ENCODE measurements around the gene PHRF1. TPM values are rescaled to one million over a fixed set of nuclear protein-coding genes. Genes with fewer than 3 reads are reported as not detected.
"Not testable (repeated sequence)": the region's sequence is repeated elsewhere in the genome, so short reads cannot be mapped to it uniquely, and the experiment has no call there.

The PHRF1 gene
- polyA plus RNA-seq, 1 donor from 2014 or later, result 15.4 TPM

DNA sequence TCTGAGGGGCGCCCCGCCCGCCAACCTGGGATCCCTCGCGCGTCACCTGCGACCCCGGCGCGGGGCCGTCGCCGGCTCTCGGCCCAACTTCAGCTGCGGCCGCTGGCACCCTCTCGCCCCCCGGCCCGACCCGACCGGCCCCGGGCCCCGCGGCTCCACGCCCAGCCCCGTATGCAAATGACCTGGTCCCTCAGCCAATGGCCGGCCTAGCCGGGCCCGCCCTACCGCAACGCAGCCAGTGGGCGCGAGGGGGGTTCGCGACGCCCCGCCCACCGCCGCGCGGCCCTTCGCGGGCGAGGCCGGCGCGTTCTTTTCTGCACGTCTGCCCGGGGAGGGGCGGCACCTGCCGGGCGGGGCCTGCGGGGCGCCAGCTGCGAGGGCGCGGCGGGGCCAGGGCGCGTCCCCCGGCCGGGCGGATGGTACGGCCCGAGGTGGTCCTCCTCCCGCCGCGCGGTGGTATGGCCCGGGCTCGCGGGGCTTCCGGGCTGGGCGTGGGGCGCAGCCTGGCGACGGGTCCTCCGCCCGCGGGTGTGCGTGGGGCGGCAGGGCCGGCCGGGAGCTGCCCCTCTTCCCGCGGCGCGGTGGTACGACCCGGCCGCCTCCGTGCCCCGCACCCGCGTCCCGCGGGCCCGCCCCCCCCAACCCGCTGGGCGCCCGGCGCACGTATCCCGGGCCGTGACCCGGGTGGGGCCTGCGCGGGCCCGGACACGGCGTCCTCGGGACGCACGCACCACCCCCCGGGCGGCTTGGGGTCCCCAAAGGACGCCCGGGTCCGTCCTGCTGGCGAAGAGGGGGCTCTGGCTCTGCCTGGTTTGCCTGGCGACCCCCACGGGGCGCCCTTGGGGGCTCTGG lies 7.7 kb upstream of the PHRF1 start:
- Mint-ChIP-seq H3K4me3 (peak overlapping the region; percentile 65 to 93 (median 85)), H3K27ac (peak overlapping the region in 2 of 3 donors; percentile 63 to 81)

DNA sequence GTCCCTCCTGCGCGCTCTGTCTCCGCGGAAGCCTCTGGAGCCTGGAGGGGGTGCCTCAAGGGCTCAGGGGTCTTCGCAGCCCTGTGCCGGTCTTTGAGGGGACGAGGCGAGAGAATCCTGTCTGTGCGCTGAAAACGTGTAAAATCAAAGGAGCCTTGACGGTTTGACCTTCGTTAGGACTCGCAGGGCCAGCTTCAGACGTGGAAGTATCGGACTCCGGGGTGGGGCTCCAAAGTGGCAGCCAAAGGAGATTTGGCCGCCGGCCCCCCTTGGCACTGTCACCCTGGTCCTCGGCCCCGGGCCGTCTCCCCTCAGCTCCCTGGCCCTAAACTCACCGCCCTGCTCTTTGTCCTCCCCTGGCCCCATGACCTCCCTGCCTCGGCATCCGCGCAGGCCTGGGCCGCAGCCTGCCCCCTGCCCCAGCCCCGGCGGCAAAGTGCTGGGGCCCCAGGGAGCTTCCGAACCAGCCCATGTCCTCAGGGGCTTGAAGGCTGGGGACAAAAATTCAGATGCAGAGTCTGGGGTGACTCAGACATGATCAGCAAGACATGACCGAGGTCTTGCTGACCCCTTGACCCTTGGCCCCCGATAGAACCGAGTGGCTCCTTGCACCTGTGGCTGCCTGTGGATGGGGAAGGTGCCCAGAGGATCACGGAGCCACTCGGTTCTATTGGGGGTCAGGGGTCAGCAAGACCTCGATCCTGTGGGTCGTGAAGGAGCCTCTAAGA lies 6.9 kb upstream of the PHRF1 start:
- Mint-ChIP-seq H3K9me3 (no peaks in the 10 kb centered on the region), H3K4me1 (peaks cover 0 to 3% (median 1%) of the 10 kb centered on the region in 3 donors), H3K36me3 (no peaks in the 10 kb centered on the region), H3K27ac (peak overlapping the region in 2 of 3 donors; percentile 63 to 87), H3K4me3 (peak overlapping the region; percentile 78 to 93 (median 89)), H3K27me3 (peaks cover 4% of the 10 kb centered on the region)

More for the DNA sequence above, 7.7 kb upstream of the PHRF1 start:
- H3K4me1 Mint-ChIP-seq, result peaks cover 0 to 3% (median 1%) of the 10 kb centered on the region in 3 donors
- H3K27me3 Mint-ChIP-seq, result no peaks in the 10 kb centered on the region
- H3K36me3 Mint-ChIP-seq, result no peaks in the 10 kb centered on the region
- no peaks in the 10 kb centered on the region for H3K9me3 Mint-ChIP-seq

DNA sequence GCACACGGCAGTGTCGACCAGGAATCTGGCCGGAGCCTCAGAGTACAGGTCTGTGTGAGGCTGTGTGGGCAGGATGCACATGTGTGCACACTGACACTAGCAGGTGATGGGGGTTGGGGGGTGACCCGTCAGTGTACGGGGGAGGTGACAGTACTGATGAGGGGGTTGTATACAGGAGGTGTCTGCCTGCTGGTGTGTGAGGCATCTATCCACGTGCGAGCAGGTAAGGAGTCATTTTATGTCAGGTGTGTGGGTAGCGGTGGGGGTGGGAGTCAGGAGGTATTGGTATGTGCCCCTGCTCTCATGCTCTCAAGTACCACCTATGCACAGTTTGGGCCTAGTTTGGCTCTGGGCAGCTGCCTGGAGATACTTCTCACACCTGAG lies 4.5 kb upstream of the PHRF1 start:
- H3K27me3 Mint-ChIP-seq, result peaks cover 13% of the 10 kb centered on the region
- peak overlapping the region in 1 of 3 donors; percentile 5 for H3K27ac Mint-ChIP-seq
- H3K36me3 Mint-ChIP-seq, result no peaks in the 10 kb centered on the region
- H3K4me3 Mint-ChIP-seq, result no peak overlapping the region
- peaks cover 0 to 2% (median 0%) of the 10 kb centered on the region in 3 donors for H3K9me3 Mint-ChIP-seq
- peaks cover 5 to 7% (median 7%) of the 10 kb centered on the region in 3 donors for H3K4me1 Mint-ChIP-seq

DNA sequence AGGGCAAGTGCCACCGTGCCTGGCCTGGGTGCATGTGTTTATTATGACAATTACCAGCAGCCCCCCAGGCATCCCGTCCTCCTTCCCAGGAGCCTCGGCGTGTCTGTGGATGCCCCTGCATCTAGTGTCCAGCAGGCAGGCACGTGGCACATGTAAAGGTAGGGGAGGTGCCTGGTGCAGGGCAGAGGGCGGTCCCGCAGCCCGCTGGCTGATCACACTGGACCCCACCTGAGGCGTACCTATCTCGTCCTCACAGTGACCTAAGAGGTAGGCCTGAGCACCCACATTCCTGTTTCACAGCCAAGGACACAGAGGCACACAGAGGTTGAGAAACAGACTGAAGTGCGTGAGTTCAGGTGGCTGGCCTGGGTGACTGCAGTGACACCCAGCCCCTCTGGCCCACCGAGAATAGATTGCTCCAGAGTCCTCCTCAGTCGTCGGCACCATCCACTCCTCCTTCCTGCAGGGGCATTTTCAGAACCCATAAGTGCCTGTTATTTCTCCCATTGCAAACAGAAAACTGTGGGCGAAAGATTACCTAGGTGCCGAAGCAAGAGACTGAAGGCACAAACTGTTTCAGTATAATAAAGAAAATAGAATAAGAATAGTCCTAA lies 3.0 kb upstream of the PHRF1 start:
- H3K36me3 Mint-ChIP-seq, result no peaks in the 10 kb centered on the region
- peak overlapping the region in 1 of 3 donors; percentile 86 for H3K27ac Mint-ChIP-seq
- peak overlapping the region in 1 of 4 donors; percentile 52 for H3K4me3 Mint-ChIP-seq
- peaks cover 0 to 2% (median 0%) of the 10 kb centered on the region in 3 donors for H3K9me3 Mint-ChIP-seq
- H3K27me3 Mint-ChIP-seq, result peaks cover 13% of the 10 kb centered on the region
- H3K4me1 Mint-ChIP-seq, result peaks cover 11 to 14% (median 14%) of the 10 kb centered on the region in 3 donors

DNA sequence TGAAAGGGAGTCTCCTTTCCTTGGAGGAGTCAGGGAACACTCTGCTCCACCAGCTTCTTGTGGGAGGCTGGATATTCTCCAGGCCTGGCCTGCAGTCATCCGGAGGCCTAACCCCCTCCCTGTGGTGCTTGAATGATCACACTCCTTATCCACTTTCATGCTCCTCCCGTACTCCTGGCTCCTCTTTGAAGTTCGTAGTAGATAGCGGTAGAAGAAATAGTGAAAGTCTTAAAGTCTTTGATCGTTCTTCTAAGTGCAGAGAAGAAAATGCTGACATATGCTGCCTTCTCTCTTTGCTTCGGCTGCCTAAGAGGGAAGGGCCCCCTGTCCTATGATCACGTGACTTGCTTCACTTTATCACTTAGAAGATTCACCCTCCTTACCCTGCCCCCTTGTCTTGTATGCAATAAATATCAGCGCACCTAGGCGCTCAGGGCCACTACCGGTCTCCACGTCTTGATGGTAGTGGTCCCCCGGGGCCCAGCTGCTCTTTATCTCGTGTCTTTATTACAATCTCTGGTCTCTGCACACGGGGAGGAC lies 2.2 kb upstream of the PHRF1 start:
- Mint-ChIP-seq H3K4me1 (peaks cover 11 to 18% (median 16%) of the 10 kb centered on the region in 3 donors), H3K27ac (peak overlapping the region in 1 of 3 donors; percentile 86), H3K27me3 (peaks cover 13% of the 10 kb centered on the region), H3K4me3 (peak overlapping the region in 3 of 4 donors; percentile 39 to 88 (median 82))
- not testable (repeated sequence) for H3K9me3 Mint-ChIP-seq, H3K36me3 Mint-ChIP-seq

- peaks cover 16 to 24% (median 21%) of the 10 kb centered on the region in 3 donors for H3K4me1 Mint-ChIP-seq
Observed at GRCh38 chr11:574632-575312, 1.5 kb upstream of the PHRF1 start.

DNA sequence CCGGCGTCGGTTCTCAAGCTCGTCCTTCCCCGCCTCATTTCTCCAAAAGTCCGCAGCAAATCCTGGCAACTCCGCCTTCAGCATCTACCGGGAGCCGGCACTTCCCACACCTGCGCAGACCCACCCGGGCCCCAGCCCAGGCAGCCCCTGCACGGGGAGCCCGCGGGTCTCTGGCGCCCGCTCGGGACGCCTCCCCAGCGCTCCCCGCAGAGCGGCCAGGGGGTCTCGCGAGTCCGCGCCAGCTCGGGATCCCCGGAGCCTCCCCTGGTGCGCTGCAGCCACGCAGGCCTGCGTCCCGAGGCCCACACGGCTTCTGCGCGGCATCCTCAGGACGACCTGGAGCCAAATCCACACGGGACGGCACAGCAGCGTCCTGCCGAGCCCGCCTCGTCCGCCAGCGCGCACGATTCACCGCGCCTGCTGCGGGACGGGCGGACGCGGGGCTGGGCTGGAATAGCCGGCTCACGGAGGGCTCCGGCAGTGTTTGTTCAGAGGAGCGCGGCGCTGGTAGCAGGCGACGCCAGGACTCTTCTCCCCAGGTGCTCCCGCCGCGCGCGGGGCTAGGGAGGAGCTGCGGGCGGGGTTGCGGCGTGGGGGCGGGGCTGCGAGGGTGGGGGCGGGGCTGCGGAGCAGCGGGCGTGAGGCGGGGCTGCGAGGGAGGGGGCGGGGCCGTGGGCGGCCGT lies 816 bp upstream of the PHRF1 start:
- peaks cover 20 to 28% (median 21%) of the 10 kb centered on the region in 3 donors for H3K4me1 Mint-ChIP-seq
- peaks cover 0 to 2% (median 0%) of the 10 kb centered on the region in 3 donors for H3K9me3 Mint-ChIP-seq
- no peaks in the 10 kb centered on the region for H3K36me3 Mint-ChIP-seq
- H3K4me3 Mint-ChIP-seq, result peak overlapping the region; percentile 82 to 94 (median 93)
- H3K27ac Mint-ChIP-seq, result peak overlapping the region; percentile 81 to 92 (median 90)
- peaks cover 13% of the 10 kb centered on the region for H3K27me3 Mint-ChIP-seq

More at GRCh38 chr11:574632-575312, 1.5 kb upstream of the PHRF1 start:
- Mint-ChIP-seq H3K36me3 (no peaks in the 10 kb centered on the region), H3K9me3 (peaks cover 0 to 2% (median 0%) of the 10 kb centered on the region in 3 donors), H3K27me3 (peaks cover 13% of the 10 kb centered on the region), H3K4me3 (peak overlapping the region; percentile 82 to 94 (median 91)), H3K27ac (peak overlapping the region; percentile 81 to 90 (median 86))

DNA sequence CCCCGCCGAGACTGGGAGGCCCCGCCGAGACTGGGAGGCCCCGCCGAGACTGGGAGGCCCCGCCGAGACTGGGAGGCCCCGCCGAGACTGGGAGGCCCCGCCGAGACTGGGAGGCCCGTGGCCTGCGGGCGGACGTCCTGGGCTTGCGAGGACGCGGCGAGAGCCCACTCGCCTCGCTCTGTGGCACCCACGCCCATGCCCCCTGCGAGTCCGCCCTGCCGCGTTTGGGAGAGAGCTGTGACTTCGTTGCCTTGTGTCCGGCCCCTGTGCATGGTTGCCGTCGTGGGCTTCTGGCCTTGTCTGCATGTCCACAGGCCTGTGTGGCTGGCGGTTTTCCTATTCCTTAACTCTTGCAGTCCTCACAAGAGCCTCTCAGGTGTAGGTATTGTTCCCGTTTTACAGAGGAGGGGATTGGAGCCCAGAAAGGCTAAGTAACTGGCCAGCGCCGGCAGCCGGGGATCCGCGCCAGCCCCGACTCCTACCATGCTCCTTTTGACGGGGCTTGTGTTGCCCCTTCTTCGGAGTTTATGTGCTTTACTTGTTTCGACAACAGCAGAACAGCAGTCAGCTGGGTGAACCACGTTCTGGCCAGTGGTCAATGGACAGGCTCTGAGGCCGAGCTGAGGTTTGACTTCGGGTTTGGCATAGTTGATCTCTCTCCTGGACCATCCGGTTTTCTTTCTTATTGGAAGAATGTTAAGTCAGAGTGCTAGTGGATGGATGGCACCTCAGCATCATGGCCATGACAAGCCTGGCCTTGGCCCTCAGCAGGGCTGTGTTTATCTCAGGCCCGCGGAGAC lies 741 bp downstream of the PHRF1 start:
- H3K36me3 Mint-ChIP-seq, result no peaks in the 10 kb centered on the region
- H3K4me1 Mint-ChIP-seq, result peaks cover 20 to 33% (median 25%) of the 10 kb centered on the region in 3 donors
- peaks cover 0 to 2% (median 0%) of the 10 kb centered on the region in 3 donors for H3K9me3 Mint-ChIP-seq
- H3K27ac Mint-ChIP-seq, result peak overlapping the region in 2 of 3 donors; percentile 42 to 67
- H3K4me3 Mint-ChIP-seq, result peak overlapping the region; percentile 84 to 94 (median 90)
- H3K27me3 Mint-ChIP-seq, result peaks cover 13% of the 10 kb centered on the region

DNA sequence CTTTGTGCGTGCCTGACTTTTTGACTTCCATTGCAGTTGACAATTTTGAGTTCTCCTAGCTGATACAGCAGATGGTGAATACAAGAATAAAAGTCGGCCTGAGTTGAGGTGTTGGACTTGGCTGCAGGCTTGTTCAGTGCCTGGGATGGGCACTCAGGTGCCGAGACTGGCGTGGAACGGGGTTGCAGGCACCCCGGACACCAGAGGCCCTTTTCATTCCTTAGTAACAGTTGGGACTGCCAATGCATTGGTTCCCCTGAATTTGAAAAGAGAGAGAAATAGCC lies 1.3 kb downstream of the PHRF1 start:
- H3K4me3 Mint-ChIP-seq, result peak overlapping the region; percentile 84 to 94 (median 90)
- H3K27me3 Mint-ChIP-seq, result peaks cover 13% of the 10 kb centered on the region
- H3K36me3 Mint-ChIP-seq, result no peaks in the 10 kb centered on the region
- H3K4me1 Mint-ChIP-seq, result peaks cover 20 to 33% (median 25%) of the 10 kb centered on the region in 3 donors
- peaks cover 0 to 2% (median 0%) of the 10 kb centered on the region in 3 donors for H3K9me3 Mint-ChIP-seq
- peak overlapping the region in 2 of 3 donors; percentile 42 to 67 for H3K27ac Mint-ChIP-seq

GRCh38 chr11:578276-579035 lies 2.2 kb downstream of the PHRF1 start:
- Mint-ChIP-seq H3K27ac (peak overlapping the region in 1 of 3 donors; percentile 70), H3K4me3 (peak overlapping the region; percentile 63 to 94 (median 84)), H3K36me3 (no peaks in the 10 kb centered on the region), H3K27me3 (peaks cover 13% of the 10 kb centered on the region), H3K4me1 (peaks cover 20 to 33% (median 25%) of the 10 kb centered on the region in 3 donors), H3K9me3 (peaks cover 0 to 2% (median 0%) of the 10 kb centered on the region in 3 donors)

- peaks cover 0 to 2% (median 0%) of the 10 kb centered on the region in 3 donors for H3K9me3 Mint-ChIP-seq
- H3K4me3 Mint-ChIP-seq, result peak overlapping the region in 3 of 4 donors; percentile 60 to 94 (median 63)
- H3K27me3 Mint-ChIP-seq, result peaks cover 2% of the 10 kb centered on the region
- peak overlapping the region in 1 of 3 donors; percentile 87 for H3K27ac Mint-ChIP-seq
- no peaks in the 10 kb centered on the region for H3K36me3 Mint-ChIP-seq
- H3K4me1 Mint-ChIP-seq, result peaks cover 20 to 30% (median 22%) of the 10 kb centered on the region in 3 donors
Observed at GRCh38 chr11:579830-580601, 3.7 kb downstream of the PHRF1 start.

DNA sequence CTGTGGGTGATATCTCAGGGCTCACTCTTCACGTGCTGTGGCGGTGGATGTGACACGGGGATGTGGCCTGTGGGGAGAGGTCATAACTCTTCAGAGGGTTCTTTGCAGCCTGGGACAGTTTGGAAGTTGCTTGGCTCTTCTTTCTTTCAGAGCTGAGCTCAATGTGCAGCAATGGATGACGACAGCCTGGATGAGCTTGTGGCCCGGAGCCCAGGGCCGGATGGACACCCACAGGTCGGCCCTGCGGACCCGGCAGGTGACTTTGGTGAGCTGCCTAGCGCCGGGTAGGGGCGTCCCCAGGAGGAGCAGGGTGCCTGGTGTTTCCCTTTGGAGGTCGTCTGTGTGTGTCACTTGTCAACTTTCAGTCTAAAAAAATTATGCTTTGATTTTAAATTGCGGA lies 5.1 kb downstream of the PHRF1 start:
- peak overlapping the region in 2 of 3 donors; percentile 36 to 43 for H3K27ac Mint-ChIP-seq
- no peaks in the 10 kb centered on the region for H3K36me3 Mint-ChIP-seq
- H3K4me1 Mint-ChIP-seq, result peaks cover 15 to 28% (median 21%) of the 10 kb centered on the region in 3 donors
- H3K4me3 Mint-ChIP-seq, result peak overlapping the region in 3 of 4 donors; percentile 24 to 60 (median 42)
- no peaks in the 10 kb centered on the region for H3K9me3 Mint-ChIP-seq
- no peaks in the 10 kb centered on the region for H3K27me3 Mint-ChIP-seq
